Measurements from ENCODE around the gene TACO1. TPM values are rescaled to one million over a fixed set of nuclear protein-coding genes. Genes with fewer than 3 reads are reported as not detected.

TACO1 gene
- total and polyA plus RNA-seq, 10 of the 15 experiments (the other 5 are each of a cell fraction or from before 2014, with no cell fraction given) = 8.5 to 38.6 (median 27.0) TPM

GRCh38 chr17:63563339-63563738 is 37.4 kb upstream of the TACO1 start:
- ChIA-PET SMC1A (ENCODE audit: uncharacterized antibody, unreplicated experiment) (interaction anchor here (0.6 to 1.4 kb wide), 3 partner anchors 21 to 116 kb away, joined by 3 read pairs; no protein-coding TSS in a partner anchor), CTCF (no interaction called here), POLR2A (no interaction called here), RAD21 (ENCODE audit: unreplicated experiment) (no interaction called here)
- Histone ChIP-seq H2AFZ (ENCODE audit: control insufficient read depth, low read depth, low read length) (no peak overlapping the region), H4K20me1 (ENCODE audit: control insufficient read depth, insufficient read depth) (no peaks in the 10 kb centered on the region; the same call in 1 of the 2 replicates), H3K36me3 (ENCODE audit: control insufficient read depth in 2 of 2, insufficient read depth in 2 of 2, low read length in 1 of 2) (no peaks in the 10 kb centered on the region; a peak in 2 of 4 replicates), H3K4me3 (no peak overlapping the region), H3K27me3 (replicated peaks in 1 of 2; ENCODE audit: control insufficient read depth in 2 of 2, insufficient read depth in 2 of 2, low read length in 1 of 2) (no peaks in the 10 kb centered on the region), H3K4me2 (ENCODE audit: control insufficient read depth, insufficient read depth) (no peak overlapping the region), H3K9me3 (replicated peaks; ENCODE audit: control insufficient read depth, insufficient read depth, low read length) (no peaks in the 10 kb centered on the region), H3K79me2 (ENCODE audit: control insufficient read depth, insufficient read depth, low read length) (peaks cover 51% of the 10 kb centered on the region), H3K9ac (ENCODE audit: control insufficient read depth, insufficient read depth, low read length) (no peak overlapping the region), H3K4me1 (ENCODE audit: control insufficient read depth, insufficient read depth, low read length) (peaks cover 2% of the 10 kb centered on the region; the same call in 1 of the 2 replicates), H3K27ac (ENCODE audit: control insufficient read depth, insufficient read depth) (no peak overlapping the region)
- no TSS peak for BruUV-seq (replicated peaks)
- in situ Hi-C loops (cut with MboI) = no loop called here
- no peak for TF ChIP-seq EP300 (IDR thresholded peaks at IDR 0.05; ENCODE audit: borderline replicate concordance in 1 of 2, control insufficient read depth in 1 of 2, low read depth in 2 of 2, low read length in 2 of 2)
- no peak for TF ChIP-seq ELK1 (IDR thresholded peaks at IDR 0.05; ENCODE audit: low read depth, low read length)
- ATAC-seq = no peak
- intact Hi-C loops (cut with micrococcal nuclease; ENCODE audit: unreplicated experiment) = no loop called here
- WGBS (ENCODE audit: insufficient coverage, insufficient replicate concordance, low lambda C conversion rate, missing lambda C conversion rate) = 93% methylated on average over 2 of the region's 2 CpGs
- no peak for DNase-seq (ENCODE audit: low read depth, low spot score)
- FAIRE-seq = no peak

GRCh38 chr17:63564562-63564961 is 36.1 kb upstream of the TACO1 start:
- Histone ChIP-seq H3K4me2 (ENCODE audit: control insufficient read depth, insufficient read depth) (no peak overlapping the region), H3K36me3 (ENCODE audit: control insufficient read depth in 2 of 2, insufficient read depth in 2 of 2, low read length in 1 of 2) (no peaks in the 10 kb centered on the region; a peak in 2 of 4 replicates), H2AFZ (ENCODE audit: control insufficient read depth, low read depth, low read length) (no peak overlapping the region), H3K27me3 (replicated peaks in 1 of 2; ENCODE audit: control insufficient read depth in 2 of 2, insufficient read depth in 2 of 2, low read length in 1 of 2) (no peaks in the 10 kb centered on the region), H3K79me2 (ENCODE audit: control insufficient read depth, insufficient read depth, low read length) (peaks cover 50% of the 10 kb centered on the region), H4K20me1 (ENCODE audit: control insufficient read depth, insufficient read depth) (no peaks in the 10 kb centered on the region; the same call in 1 of the 2 replicates), H3K4me3 (no peak overlapping the region), H3K27ac (ENCODE audit: control insufficient read depth, insufficient read depth) (no peak overlapping the region), H3K4me1 (ENCODE audit: control insufficient read depth, insufficient read depth, low read length) (no peaks in the 10 kb centered on the region), H3K9me3 (replicated peaks; ENCODE audit: control insufficient read depth, insufficient read depth, low read length) (no peaks in the 10 kb centered on the region), H3K9ac (ENCODE audit: control insufficient read depth, insufficient read depth, low read length) (no peak overlapping the region)
- RAD21 ChIA-PET (ENCODE audit: unreplicated experiment) = no interaction called here
- whole genome bisulfite sequencing (ENCODE audit: insufficient coverage, insufficient replicate concordance, low lambda C conversion rate, missing lambda C conversion rate) = 100% methylated on average over 5 of the region's 5 CpGs
- CTCF ChIA-PET = interaction anchor here (0.9 kb wide), 1 partner anchor 14 kb away, joined by 3 read pairs; no protein-coding TSS in a partner anchor
- in situ Hi-C loops (cut with MboI) = no loop called here
- intact Hi-C loops (cut with micrococcal nuclease; ENCODE audit: unreplicated experiment) = no loop called here
- BruUV-seq (replicated peaks) = no TSS peak
- POLR2A ChIA-PET = interaction anchor here (1.0 to 1.2 kb wide), 2 partner anchors 13 to 15 kb away, joined by 3 to 7 read pairs; no protein-coding TSS in a partner anchor
- FAIRE-seq (no peak), ATAC-seq (no peak), DNase-seq (ENCODE audit: low read depth, low spot score) (no peak)
- SMC1A ChIA-PET (ENCODE audit: uncharacterized antibody, unreplicated experiment) = interaction anchor here (1.1 to 1.7 kb wide), 2 partner anchors 47 to 139 kb away, joined by 3 read pairs; no protein-coding TSS in a partner anchor
- no peak for TF ChIP-seq HCFC1 (IDR thresholded peaks at IDR 0.05; ENCODE audit: low read length)
- TF ChIP-seq SKIL (IDR thresholded peaks at IDR 0.05; ENCODE audit: low read depth, poor library complexity, severe bottlenecking) = no peak
- no peak for TF ChIP-seq YBX1 (IDR thresholded peaks at IDR 0.05)
- TF ChIP-seq SREBF1 (IDR thresholded peaks at IDR 0.05; ENCODE audit: low read length) = no peak
- TF ChIP-seq CREM (IDR thresholded peaks at IDR 0.05; ENCODE audit: low read depth) = no peak
- TF ChIP-seq CHD4 (IDR thresholded peaks at IDR 0.05) = no peak
- TF ChIP-seq FOXK2 (IDR thresholded peaks at IDR 0.05) = no peak
- TF ChIP-seq YY1 (IDR thresholded peaks at IDR 0.05; ENCODE audit: low read depth, low read length) = no peak
- TF ChIP-seq JUND (IDR thresholded peaks at IDR 0.05; ENCODE audit: low read depth, low read length) = no peak
- TF ChIP-seq SRF (IDR thresholded peaks at IDR 0.05; ENCODE audit: low read depth in 2 of 2, low read length in 2 of 2) = no peak
- TF ChIP-seq IKZF2 (IDR thresholded peaks at IDR 0.05) = no peak
- TF ChIP-seq SIX5 (IDR thresholded peaks at IDR 0.05; ENCODE audit: low read depth, low read length, severe bottlenecking) = no peak
